KBM-7 (cell line): ENCODE measurements around the gene AP3S1.
"Not testable (repeated sequence)": the region's sequence is repeated elsewhere in the genome, so short reads cannot be mapped to it uniquely, and the experiment has no call there.

Experiments
- DNase-seq: peaks from one replicate; pipeline ENCODE4 v3.0.0-alpha.2; 2015
- in situ Hi-C: fragments of 300-500 bp; cut with MboI; formaldehyde crosslinking; loops from 2 replicates; pipeline ENCODE4 v1.14.3; 2020; ENCODE audit warnings: low sequenced_read_pairs, low pct_unique_long_range_greater_than_20kb, mixed read lengths

Gene AP3S1

GRCh38 chr5:115841382-115842088, at the start of gene AP3S1, which contains the start of gene ATG12:
Gene AP3S1, plus strand, starts transcription at chr5:115841935. Its CDS starts 103 bp downstream, at chr5:115842038.
Gene ATG12, minus strand, starts transcription at chr5:115841565. Its CDS starts 13 bp downstream, at chr5:115841552.
- in situ Hi-C loops, result loop anchor here (25.0 kb wide), 1 partner anchor 529 kb away; no protein-coding TSS in a partner anchor
- DNase-seq, result peak; percentile 96

- no peak for DNase-seq
- in situ Hi-C loops, result no loop called here
Measured at GRCh38 chr5:115795700-115796099, 46.0 kb upstream of the AP3S1 start.

DNA sequence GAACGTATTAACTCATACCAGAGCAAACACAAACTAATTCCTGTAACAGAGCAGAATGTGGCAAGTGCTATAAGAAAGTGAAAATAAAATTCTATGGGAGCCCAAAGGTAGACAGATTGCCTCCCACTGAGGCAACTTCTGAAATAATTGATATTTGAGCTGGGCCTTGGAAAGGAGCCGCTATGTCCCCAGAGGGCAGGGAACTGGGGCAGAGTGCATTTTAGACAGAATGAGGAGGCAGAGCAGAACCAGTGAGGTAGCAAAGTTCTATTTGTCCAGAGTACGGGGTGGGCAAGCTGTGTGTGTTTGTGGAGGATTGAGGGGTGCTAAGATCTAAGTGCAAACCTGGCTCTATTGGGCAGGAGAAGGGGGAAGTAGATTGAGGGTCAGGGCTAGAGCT, 45.1 kb upstream of the AP3S1 start:
- no peak for DNase-seq
- in situ Hi-C loops, result no loop called here

DNA sequence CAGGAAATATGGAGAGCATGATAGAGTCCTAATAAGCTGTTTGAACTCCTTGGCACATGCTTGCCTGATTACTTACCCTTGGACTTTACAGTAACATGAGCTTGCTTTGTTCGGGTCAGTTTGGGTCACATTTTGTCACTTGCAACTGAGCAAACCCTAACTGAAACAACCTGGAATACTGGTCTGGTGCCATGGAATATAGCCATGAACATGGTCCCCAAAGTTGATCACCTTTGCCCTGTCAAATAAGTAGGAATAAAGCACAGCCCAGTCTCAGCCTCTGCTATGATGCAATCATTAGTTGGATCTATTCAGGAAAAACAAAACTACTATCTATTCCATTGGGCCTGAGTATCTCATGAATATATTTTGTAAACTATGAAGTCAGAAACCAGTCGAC, 43.5 kb upstream of the AP3S1 start:
- DNase-seq, result no peak
- in situ Hi-C loops, result no loop called here

DNA sequence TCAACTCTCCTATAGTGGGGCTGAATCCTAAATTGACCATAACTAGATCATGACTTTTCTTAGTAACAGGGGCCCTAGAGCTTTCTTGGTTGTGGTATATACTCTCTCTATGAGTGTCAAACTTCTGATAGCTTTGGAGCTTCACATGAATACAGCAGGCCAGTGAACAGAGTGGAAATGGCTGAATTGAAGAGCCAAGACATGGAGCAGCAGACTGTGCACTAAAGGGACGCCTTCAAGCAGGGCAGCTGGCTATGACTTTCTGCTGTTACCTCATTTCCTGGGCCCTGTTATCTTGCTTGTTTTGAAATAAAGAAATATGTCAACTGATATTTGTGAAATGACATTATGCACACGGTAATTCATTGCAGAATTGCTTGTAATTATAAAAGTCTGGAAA, 41.6 kb upstream of the AP3S1 start:
- no peak for DNase-seq
- in situ Hi-C loops, result no loop called here

DNA sequence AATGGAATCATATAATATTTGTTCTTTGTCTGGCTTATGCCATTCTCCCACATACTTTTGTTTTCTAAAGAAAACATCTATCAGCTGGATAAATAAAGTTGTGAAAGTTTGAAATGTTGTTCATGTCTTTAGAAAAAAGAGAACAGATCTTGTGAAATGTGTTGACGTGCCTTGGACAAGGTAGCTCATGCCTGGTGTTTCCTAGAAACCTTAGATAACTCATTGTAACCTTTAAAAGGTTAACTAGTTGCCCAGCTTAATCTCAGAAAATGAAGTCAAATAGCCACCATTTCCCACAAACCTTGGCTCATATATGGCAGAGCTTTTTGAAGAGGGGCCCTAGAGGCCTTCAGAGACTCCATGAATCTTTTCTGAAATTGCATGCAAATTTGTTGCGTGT, 40.6 kb upstream of the AP3S1 start:
- DNase-seq, result no peak
- in situ Hi-C loops, result no loop called here

- DNase-seq, result no peak
- in situ Hi-C loops, result no loop called here
Measured at GRCh38 chr5:115801984-115802383, 39.8 kb upstream of the AP3S1 start.

DNA sequence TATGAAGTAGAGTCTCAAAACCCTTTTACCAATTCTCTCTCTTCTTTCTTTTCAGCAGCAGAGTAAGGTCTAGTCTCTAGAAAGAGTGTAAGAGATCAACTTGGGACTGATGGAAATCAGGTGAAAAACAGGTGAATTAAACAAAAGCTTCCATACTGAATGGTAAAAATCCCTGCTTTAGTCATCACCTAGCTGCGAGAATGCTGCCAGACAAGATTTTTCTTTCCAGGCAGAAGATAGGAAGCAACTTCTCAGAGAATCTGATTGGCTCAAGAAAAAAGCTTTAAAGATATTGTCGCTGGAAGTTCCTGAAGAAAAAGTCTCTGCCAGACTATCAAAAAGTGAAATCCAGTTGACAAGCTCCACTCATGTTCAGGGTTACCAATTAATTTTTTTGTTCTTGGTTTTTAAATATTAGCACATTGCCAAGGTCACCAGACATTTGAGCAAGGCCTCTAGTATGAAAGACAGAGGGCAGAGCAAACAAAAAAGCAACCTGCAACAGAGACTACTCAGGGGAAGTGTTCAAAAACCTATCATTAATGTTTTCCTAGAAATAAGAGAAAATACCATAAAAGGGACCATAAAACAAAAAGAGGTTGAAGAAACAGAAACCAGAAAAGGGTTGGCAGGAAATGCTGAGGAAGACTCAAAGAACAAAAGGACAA, 34.6 kb upstream of the AP3S1 start:
- DNase-seq, result no peak
- in situ Hi-C loops, result no loop called here

DNA sequence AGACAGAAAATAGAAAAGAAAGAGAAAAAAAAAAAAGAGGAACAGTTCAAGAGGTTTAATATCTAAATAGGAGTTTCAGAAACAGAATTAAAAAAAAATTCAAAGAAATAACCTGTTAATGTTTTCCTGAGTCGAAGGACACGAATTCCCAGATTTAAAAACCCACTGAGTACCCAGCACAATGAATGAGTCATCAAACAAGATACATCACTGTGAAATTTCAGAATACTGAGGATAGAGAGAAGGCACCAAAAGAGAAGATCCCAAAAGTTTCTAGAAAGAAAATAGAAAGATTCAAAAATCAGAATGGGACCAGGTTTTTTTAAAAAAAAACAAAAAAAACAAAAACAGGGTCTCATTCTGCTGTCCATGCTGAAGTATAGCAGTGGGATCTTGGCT, 34.1 kb upstream of the AP3S1 start:
- no peak for DNase-seq
- in situ Hi-C loops, result no loop called here

DNA sequence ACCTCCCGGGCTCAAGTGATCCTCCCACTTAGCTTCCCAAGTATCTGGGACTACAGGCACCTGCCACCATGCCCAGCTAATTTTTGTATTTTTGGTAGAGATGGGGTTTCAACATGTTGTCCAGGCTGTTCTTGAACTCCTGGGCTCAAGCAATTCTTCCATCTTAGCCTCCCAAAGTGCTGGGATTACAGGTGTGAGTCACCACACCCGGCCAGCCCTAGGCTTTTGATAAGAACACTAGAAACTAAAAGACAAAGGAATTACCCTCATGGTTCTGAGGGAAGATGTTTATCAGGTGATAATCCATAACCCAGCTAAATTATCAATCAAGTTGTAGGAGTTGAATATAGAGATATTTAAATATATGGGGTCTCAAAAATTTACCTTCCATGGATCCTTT, 33.7 kb upstream of the AP3S1 start:
- DNase-seq, in situ Hi-C loops: not testable (repeated sequence)

GRCh38 chr5:115809946-115810345, 31.8 kb upstream of the AP3S1 start:
- in situ Hi-C loops, result no loop called here

GRCh38 chr5:115810761-115811160, 31.0 kb upstream of the AP3S1 start:
- in situ Hi-C loops, result no loop called here
- DNase-seq, result no peak

More at GRCh38 chr5:115809946-115810345, 31.8 kb upstream of the AP3S1 start:
- no peak for DNase-seq

GRCh38 chr5:115811406-115811805, 30.3 kb upstream of the AP3S1 start:
- in situ Hi-C loops, result no loop called here
- DNase-seq, result no peak

GRCh38 chr5:115812372-115812771, 29.4 kb upstream of the AP3S1 start:
- in situ Hi-C loops, result no loop called here
- DNase-seq, result no peak

GRCh38 chr5:115813719-115814118, 28.0 kb upstream of the AP3S1 start:
- DNase-seq, result no peak
- in situ Hi-C loops, result no loop called here

- no peak for DNase-seq
Measured at GRCh38 chr5:115815006-115815692, 26.6 kb upstream of the AP3S1 start.

DNA sequence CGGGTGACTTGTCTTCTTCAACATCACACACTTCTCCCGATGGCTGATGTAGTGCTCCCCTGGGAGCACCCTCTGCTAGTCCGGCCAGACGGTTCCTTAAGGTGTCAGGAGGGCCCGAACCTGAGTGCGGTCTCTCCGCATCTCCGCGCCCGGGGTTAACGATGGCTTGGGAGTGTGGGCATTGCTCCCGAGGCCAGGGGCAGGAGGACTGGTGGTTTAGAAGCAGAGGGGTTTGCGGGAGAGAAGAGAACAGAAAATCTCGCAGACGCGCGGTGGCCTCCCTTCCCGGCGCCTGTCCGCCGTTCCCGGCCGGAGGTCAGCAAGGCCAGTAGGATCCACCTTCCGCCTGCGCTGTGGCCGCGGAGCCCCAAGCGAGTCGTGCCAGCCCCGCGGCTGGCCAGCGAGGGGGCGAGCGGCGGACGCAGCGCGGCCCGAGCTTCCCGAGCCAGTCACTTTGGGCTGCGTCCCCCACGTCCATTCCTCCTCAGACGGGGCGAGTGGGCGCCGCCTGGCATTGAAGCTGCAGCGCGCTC, 26.0 kb upstream of the AP3S1 start:
- in situ Hi-C loops, result no loop called here
- peak; percentile 63 for DNase-seq

More at GRCh38 chr5:115815006-115815692, 26.6 kb upstream of the AP3S1 start:
- in situ Hi-C loops, result no loop called here

GRCh38 chr5:115816226-115817081, 25.3 kb upstream of the AP3S1 start, which contains the start of gene CDO1:
Gene CDO1, minus strand, starts transcription at chr5:115816659. Its CDS starts 262 bp downstream, at chr5:115816397.
- in situ Hi-C loops, result no loop called here
- DNase-seq, result peak; percentile 86

- in situ Hi-C loops, result no loop called here
- DNase-seq, result no peak
Measured at GRCh38 chr5:115817386-115817785, 24.3 kb upstream of the AP3S1 start.
